Glomerular endothelial cell (primary cell): ENCODE measurements around the gene SORL1. TPM values are rescaled to one million over a fixed set of nuclear protein-coding genes. Genes with fewer than 3 reads are reported as not detected.
A peak's percentile ranks its signal among the peaks of the same experiment; 100 is the strongest.

Experiments
- DNase-seq: peaks from one replicate; pipeline ENCODE4 v3.0.0-alpha.2; 2011; ENCODE audit warnings: low read depth, low spot score; ENCODE audit errors: extremely low read depth
- total RNA-seq: library from RNA; depleted of rRNA; stranded (reverse); fragments of >200 nt; gene quantifications from 2 replicates; pipeline ENCODE4 v1.2.3, GENCODE V29; 2015

Gene SORL1
- total RNA-seq, 1 donor from 2014 or later: 1.9 TPM

GRCh38 chr11:121652971-121653370, 200.9 kb downstream of the SORL1 start:
- no peak for DNase-seq

GRCh38 chr11:121654259-121654842, 202.2 kb downstream of the SORL1 start:
- DNase-seq: no peak

- no peak for DNase-seq
Observed at GRCh38 chr11:121654843-121655536, 202.9 kb downstream of the SORL1 start.

GRCh38 chr11:121655537-121656327, 203.6 kb downstream of the SORL1 start:
- DNase-seq: peak; percentile 57

DNA sequence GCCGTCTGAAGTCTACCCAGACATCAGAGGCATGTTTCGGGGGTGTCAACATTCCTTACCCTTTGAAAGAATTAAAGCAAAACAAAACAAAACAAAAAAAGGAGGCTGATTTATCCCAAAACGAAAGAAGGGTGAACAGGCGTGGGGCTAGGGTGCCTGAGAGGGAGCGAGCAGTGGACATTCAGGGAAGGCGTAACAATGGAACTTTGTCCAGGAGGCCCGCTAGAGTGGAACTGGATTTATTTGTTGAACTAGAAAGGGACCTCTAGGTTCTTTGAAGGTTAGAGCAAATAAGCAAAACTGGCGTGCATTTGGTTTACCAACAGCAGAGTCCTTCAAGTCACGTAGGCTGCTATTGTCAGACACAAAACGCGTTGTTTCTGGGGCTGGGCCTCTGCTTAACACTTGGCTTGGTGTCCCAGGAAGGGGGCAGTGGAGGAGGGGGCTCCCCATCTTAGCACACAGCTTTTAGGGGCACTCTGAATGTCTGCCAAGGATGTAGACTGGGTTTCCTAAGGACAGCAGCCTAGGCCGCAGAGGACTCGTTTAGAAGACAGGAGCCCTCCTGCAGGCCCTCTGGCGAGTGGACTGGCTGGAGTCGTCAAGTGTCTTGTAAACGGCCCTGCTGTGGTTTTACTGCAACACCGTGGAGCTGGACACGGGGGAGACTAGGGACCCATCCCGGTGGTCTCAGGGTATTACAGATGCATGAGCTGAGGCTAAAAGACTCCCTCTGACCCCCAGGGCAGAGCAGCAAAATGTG, 204.4 kb downstream of the SORL1 start:
- no peak for DNase-seq

DNA sequence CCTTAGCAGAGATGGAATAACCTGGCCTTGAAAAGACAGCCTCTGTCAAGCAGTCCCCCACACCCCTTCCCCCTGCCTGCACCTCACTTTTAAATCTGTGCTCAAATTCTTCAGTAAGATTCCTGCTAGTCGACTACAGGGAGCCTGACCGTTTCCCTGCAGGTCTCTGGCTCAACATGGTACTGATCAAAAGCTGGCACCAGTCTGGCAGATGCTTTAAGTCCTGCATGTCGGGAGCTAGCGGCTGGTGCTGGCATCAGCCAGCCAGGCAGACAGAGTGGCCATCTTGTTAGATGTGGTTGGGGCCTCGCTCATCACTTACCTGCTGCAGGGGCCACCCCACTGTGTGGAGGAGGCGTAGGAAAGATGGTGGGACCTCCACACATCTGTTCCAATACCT, 205.0 kb downstream of the SORL1 start:
- DNase-seq: no peak

DNA sequence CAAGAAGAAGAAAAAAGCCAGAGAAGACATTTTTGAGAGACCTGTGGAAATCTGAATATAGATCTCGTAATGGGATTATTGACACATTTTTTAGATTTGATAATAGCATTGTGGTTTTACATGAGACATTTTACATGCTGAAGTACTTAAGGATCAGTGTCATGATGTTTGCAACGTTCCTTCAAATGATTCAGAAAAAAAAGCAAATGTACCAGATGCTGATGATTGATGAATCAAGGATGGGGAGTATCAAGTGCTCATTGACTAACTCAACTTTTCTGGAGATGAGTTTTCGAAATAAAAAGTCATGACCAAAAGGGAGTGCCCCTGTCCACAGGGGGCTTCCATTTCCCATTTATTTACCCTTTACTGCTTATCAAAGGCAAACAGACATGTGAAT, 207.7 kb downstream of the SORL1 start:
- no peak for DNase-seq

- DNase-seq: no peak
Observed at GRCh38 chr11:121661880-121662486, 209.9 kb downstream of the SORL1 start.

GRCh38 chr11:121664144-121664543, 212.0 kb downstream of the SORL1 start:
- DNase-seq: no peak

DNA sequence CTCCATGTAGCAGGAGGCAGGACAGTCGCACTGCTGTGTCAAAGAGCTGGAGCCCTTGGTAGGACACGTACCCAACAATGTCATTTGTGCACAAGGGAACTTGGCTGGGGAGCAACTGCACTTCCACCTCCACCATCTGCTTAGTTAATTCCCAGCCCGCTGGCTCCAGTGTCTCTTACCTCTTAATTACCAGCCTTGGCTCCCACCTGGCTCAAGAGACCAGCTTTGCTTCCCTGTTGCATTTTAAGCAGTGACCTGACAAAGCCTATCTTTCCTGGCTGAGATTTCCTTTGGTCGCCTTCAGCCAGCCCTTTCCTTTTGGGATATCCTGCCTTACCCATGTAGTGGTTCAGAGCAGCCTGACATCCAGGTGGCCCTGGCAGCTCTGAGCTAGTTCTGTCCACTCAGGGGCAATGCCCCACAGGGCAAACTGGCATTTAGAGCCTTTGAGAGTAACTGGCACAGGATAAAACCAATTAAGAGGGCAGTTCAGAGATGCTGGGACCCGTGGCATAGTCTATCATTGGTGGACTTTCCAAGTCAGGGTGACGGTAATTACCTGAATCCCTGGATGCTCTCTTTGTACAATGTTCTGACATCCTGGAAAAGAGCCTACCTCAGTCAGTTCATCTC, 213.2 kb downstream of the SORL1 start:
- no peak for DNase-seq

- DNase-seq: no peak
Observed at GRCh38 chr11:121667836-121668235, 215.7 kb downstream of the SORL1 start.

DNA sequence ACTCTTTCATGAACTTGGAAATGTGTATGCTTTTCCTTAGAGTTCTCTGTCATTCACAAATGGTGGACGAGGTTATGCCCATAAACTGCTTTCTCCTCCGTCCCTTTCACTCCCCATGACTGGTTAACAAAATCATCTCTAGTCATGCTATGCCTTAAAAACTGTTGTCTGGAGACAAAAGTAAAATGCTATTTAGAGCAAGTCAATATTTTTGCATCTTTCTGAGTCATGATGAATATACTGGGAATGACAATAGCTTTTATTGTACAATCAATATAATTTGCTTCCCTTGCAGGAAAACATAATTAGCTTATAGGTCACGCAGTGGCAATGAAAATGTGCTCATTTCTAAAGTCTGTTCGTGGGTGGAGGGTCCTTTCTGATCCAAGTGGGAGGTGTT, 217.3 kb downstream of the SORL1 start:
- no peak for DNase-seq

GRCh38 chr11:121670266-121670665, 218.2 kb downstream of the SORL1 start:
- no peak for DNase-seq

GRCh38 chr11:121670805-121671282, 218.7 kb downstream of the SORL1 start:
- no peak for DNase-seq

- DNase-seq: no peak
Observed at GRCh38 chr11:121671283-121672168, 219.4 kb downstream of the SORL1 start.

GRCh38 chr11:121672630-121673487, 220.7 kb downstream of the SORL1 start:
- no peak for DNase-seq

DNA sequence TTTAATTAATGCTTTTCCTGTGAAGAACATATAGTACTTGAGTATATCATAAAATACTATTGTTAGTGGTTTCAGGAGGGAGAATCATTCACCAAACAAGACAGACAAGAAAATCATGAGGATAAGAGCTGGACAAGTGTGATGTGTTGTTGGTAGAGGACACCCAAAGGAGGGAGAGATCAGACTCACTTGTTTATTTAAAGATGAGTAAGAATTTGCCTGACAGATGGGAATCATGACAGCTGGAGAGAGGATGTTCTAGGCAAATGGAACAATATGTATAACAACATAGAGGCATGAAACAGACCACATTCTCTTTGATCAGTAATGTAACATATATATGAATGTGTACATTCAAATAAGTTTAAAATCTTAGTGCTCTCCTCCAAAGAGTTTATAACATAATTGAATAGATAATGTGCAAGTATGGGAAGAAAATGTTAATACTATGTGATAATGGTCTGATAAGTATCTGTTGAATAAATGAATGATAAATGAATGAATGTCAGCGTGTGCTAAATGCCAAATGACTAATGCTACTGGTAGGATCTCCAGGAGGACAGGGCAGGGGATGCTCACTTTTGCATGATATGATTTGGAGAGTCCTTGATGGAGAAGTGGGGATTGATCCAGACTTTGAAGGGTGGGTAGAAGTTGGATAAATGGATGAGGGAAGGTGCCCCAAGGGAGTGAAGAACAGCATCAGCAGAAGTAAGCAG, 229.6 kb downstream of the SORL1 start:
- no peak for DNase-seq
